A549 (cell line): ENCODE results near the gene TMEM42. TPM values are rescaled to one million over a fixed set of nuclear protein-coding genes. Genes with fewer than 3 reads are reported as not detected.

Experiments used
- ATAC-seq, 2 experiments: fragments of 200-7000 bp in 1 of 2; fragments of >200 bp in 1 of 2; cut with Nextera tagmentation in 1 of 2; cut with Tn5 transposase in 1 of 2; 3 replicates each; pipeline versions ENCODE4 v1.8.0 to v1.9.1; 2018 to 2020; ENCODE audit warnings: mild to moderate bottlenecking in 1 of 2, moderate library complexity in 1 of 2
- CTCF ChIA-PET: fragments of 300-600 bp; sonication (Branson Sonifier 250); formaldehyde crosslinking; extraction: SDS; loops from one replicate; lab custom pipeline; 2021; ENCODE audit warnings: antibody characterized with exemption, inconsistent platforms; lab: Yijun Ruan, JAX
- POLR2A ChIA-PET: fragments of 350-600 bp; formaldehyde crosslinking; extraction: SDS; loops from one replicate; lab custom pipeline; 2021; ENCODE audit warnings: antibody characterized with exemption, inconsistent platforms; lab: Yijun Ruan, JAX
- DNase-seq, 2 experiments: peaks; one replicate each; pipeline versions ENCODE4 v3.0.0 to v3.0.0-alpha.2; 2011 to 2016; ENCODE audit warnings: low read depth in 1 of 2, low spot score in 1 of 2
- FAIRE-seq: peaks from 2 replicates; lab custom pipeline; 2011; peaks lifted over from hg19 to GRCh38; lab: Jason Lieb, UNC
- H3K27ac ChIP-seq, 2 experiments: fragments of >200 bp; sonication (Bioruptor Twin); formaldehyde crosslinking; 3 replicates each; pipeline ENCODE4 v1.5.1; 2016 to 2017
- H3K4me1 ChIP-seq: fragments of >200 bp; sonication (Bioruptor Twin); formaldehyde crosslinking; 3 replicates; pipeline ENCODE4 v1.6.1; 2016
- H3K4me2 ChIP-seq: fragments of >200 bp; sonication (Bioruptor Twin); formaldehyde crosslinking; 3 replicates; pipeline ENCODE4 v1.6.1; 2016
- H3K4me3 ChIP-seq: fragments of >200 bp; sonication (Bioruptor Twin); formaldehyde crosslinking; 3 replicates; pipeline ENCODE4 v1.5.1; 2016
- H3K9me3 ChIP-seq: fragments of >200 bp; sonication (Bioruptor Twin); formaldehyde crosslinking; 3 replicates; pipeline ENCODE4 v1.6.1; 2016
- BHLHE40 ChIP-seq: IDR thresholded peaks from 2 replicates; pipeline ENCODE4 v1.6.1; 2012; ENCODE audit warnings: low read depth, low read length, inconsistent platforms
- CBX2 ChIP-seq: fragments of 200-600 bp; sonication (generic); IDR thresholded peaks from 2 replicates; pipeline ENCODE4 v1.6.1; 2016; ENCODE audit warnings: low read depth, mild to moderate bottlenecking, borderline replicate concordance
- CBX8 ChIP-seq: fragments of 200-600 bp; sonication (generic); IDR thresholded peaks from 2 replicates; pipeline ENCODE4 v1.6.1; 2016
- CEBPB ChIP-seq, 2 experiments: fragments of >200 bp in 1 of 2; sonication (Bioruptor Twin) in 1 of 2; formaldehyde crosslinking in 1 of 2; IDR thresholded peaks; 2 replicates each; pipeline ENCODE4 v1.6.1; 2012 to 2016
- CHD4 ChIP-seq: fragments of 200-600 bp; sonication (generic); IDR thresholded peaks from 2 replicates; pipeline ENCODE4 v1.6.1; 2016; ENCODE audit warnings: antibody characterized with exemption, mild to moderate bottlenecking, borderline replicate concordance
- CTCF ChIP-seq: fragments of >200 bp; sonication (Bioruptor Twin); formaldehyde crosslinking; IDR thresholded peaks from 3 replicates; pipeline ENCODE4 v1.5.1; 2016
- EHF ChIP-seq: fragments of 250-450 bp; sonication (Bioruptor Pico); IDR thresholded peaks from 2 replicates; pipeline ENCODE4 v1.5.0; 2020; ENCODE audit warnings: mild to moderate bottlenecking
- FOSL2 ChIP-seq, 2 experiments: fragments of 450-650 bp in 1 of 2; fragments of >200 bp in 1 of 2; sonication (Bioruptor Twin) in 1 of 2; formaldehyde crosslinking; IDR thresholded peaks; 2 replicates each; pipeline versions ENCODE4 v1.5.0 to v1.6.1; 2016 to 2020; ENCODE audit warnings: mild to moderate bottlenecking in 1 of 2, moderate library complexity in 1 of 2
- FOXS1 ChIP-seq: fragments of 250-450 bp; sonication (Bioruptor Pico); IDR thresholded peaks from 2 replicates; pipeline ENCODE4 v1.5.0; 2020; ENCODE audit warnings: mild to moderate bottlenecking, moderate library complexity
- GATA3 ChIP-seq: IDR thresholded peaks from 2 replicates; pipeline ENCODE4 v1.6.1; 2012; ENCODE audit warnings: borderline replicate concordance
- HES2 ChIP-seq: fragments of >200 bp; sonication (Bioruptor Twin); formaldehyde crosslinking; IDR thresholded peaks from 2 replicates; pipeline ENCODE4 v1.6.1; 2016
- HOXB13 ChIP-seq: fragments of 250-450 bp; sonication (Bioruptor Pico); IDR thresholded peaks from 2 replicates; pipeline ENCODE4 v1.5.0; 2020; ENCODE audit warnings: low read depth, mild to moderate bottlenecking, moderate library complexity
- JUNB ChIP-seq: fragments of >200 bp; sonication (Bioruptor Twin); formaldehyde crosslinking; IDR thresholded peaks from 2 replicates; pipeline ENCODE4 v1.6.1; 2016
- MAFK ChIP-seq: fragments of 450-650 bp; IDR thresholded peaks from 2 replicates; pipeline ENCODE4 v1.6.1; 2014; ENCODE audit not compliant: partially characterized antibody
- MAZ ChIP-seq: fragments of 150-350 bp; IDR thresholded peaks from 2 replicates; pipeline ENCODE4 v1.6.1; 2014; ENCODE audit warnings: antibody characterized with exemption, low read depth, low read length, borderline replicate concordance
- POLR2A ChIP-seq: IDR thresholded peaks from 2 replicates; pipeline ENCODE4 v1.6.1; 2012; ENCODE audit warnings: mild to moderate bottlenecking, low read length
- POLR2AphosphoS2 ChIP-seq: conservative IDR thresholded peaks from 2 replicates; pipeline ENCODE4 v1.6.1; 2012; ENCODE audit warnings: low read length, improper control_type of control experiment, inconsistent platforms
- RNF2 ChIP-seq: fragments of 200-600 bp; sonication (generic); IDR thresholded peaks from 2 replicates; pipeline ENCODE4 v1.6.1; 2016; ENCODE audit warnings: low read depth, mild to moderate bottlenecking, antibody characterized with exemption, moderate library complexity, borderline replicate concordance
- TP53 ChIP-seq: fragments of 250-450 bp; sonication (Bioruptor Pico); IDR thresholded peaks from 2 replicates; pipeline ENCODE4 v1.5.0; 2021; ENCODE audit warnings: mild to moderate bottlenecking, moderate library complexity
- ZFP36 ChIP-seq: fragments of 450-650 bp; IDR thresholded peaks from 2 replicates; pipeline ENCODE4 v1.6.1; 2014; ENCODE audit warnings: borderline replicate concordance; ENCODE audit not compliant: partially characterized antibody
- ZNF302 ChIP-seq: fragments of 250-450 bp; sonication (Bioruptor Pico); IDR thresholded peaks from 2 replicates; pipeline ENCODE4 v1.9.0; 2021; ENCODE audit warnings: inconsistent platforms, mild to moderate bottlenecking, moderate library complexity
- WGBS: methylation state at CpG from one replicate; pipeline ENCODE4 v1.1.6; 2017; ENCODE audit errors: missing lambda C conversion rate; 5-methylcytosine and 5-hydroxymethylcytosine counted together
- polyA plus RNA-seq, 4 experiments: library from polyadenylated mRNA; depleted of rRNA in 3 of 4; stranded (reverse); fragments of >200 nt; fragmentation: RNase III in 1 of 4; extraction: RNeasy Plus Mini Kit Qiagen cat#74134 plus additional on column Dnase treatment in 1 of 4; gene quantifications; 2 replicates in 3 of 4; 3 replicates in 1 of 4; pipeline ENCODE4 v1.2.3, GENCODE V29; 2011 to 2017
- TF ChIP-seq, protein P1 (sequence below): IDR thresholded peaks from 2 replicates; pipeline ENCODE4 v1.6.1; 2012
- TF ChIP-seq, protein P2 (sequence below): fragments of 450-650 bp; IDR thresholded peaks from 2 replicates; pipeline ENCODE4 v1.6.1; 2014; ENCODE audit warnings: antibody characterized with exemption

TMEM42 gene
- polyA plus RNA-seq, 2 of the 4 experiments (the other 2 are of a cell fraction): 10.0 to 18.0 TPM

GRCh38 chr3:44827196-44827595, 34.5 kb upstream of the TMEM42 start:
- no peak for ATAC-seq
- H3K9me3 ChIP-seq: no peaks in the 10 kb centered on the region
- TF ChIP-seq POLR2AphosphoS2 (no peak), JUNB (no peak), ZFP36 (no peak), FOXS1 (CRISPR knock-in tag) (no peak), CHD4 (no peak), RNF2 (no peak), CTCF (no peak), FOSL2 (IDR thresholded peaks at IDR 0.05) (no peak), FOSL2 (CRISPR knock-in tag; IDR thresholded peaks at IDR 0.05) (no peak), CBX8 (no peak)
- TF ChIP-seq, protein P1, sequence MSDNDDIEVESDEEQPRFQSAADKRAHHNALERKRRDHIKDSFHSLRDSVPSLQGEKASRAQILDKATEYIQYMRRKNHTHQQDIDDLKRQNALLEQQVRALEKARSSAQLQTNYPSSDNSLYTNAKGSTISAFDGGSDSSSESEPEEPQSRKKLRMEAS: no peak
- TF ChIP-seq, all 56 proteins: peak for 0
- FAIRE-seq (no peak), DNase-seq (no peak)
- Histone ChIP-seq H3K4me1 (no peaks in the 10 kb centered on the region), H3K27ac (no peak overlapping the region), H3K4me2 (no peak overlapping the region), H3K4me3 (no peak overlapping the region)
- POLR2A ChIA-PET: no interaction called here
- CTCF ChIA-PET: no interaction called here
- WGBS: 95% methylated on average over 3 of the region's 3 CpGs

GRCh38 chr3:44831232-44831631, 30.5 kb upstream of the TMEM42 start:
- no peak for FAIRE-seq

GRCh38 chr3:44832032-44832431, 29.7 kb upstream of the TMEM42 start:
- DNase-seq (no peak), FAIRE-seq (no peak), ATAC-seq (no peak)
- 89% methylated on average over 1 of the region's 1 CpG for WGBS
- no peaks in the 10 kb centered on the region for H3K9me3 ChIP-seq
- no peaks in the 10 kb centered on the region for H3K4me1 ChIP-seq
- TF ChIP-seq HES2 (no peak), EHF (CRISPR knock-in tag) (no peak), ZNF302 (CRISPR knock-in tag) (no peak), CBX2 (no peak), POLR2A (no peak), TP53 (no peak), GATA3 (no peak), BHLHE40 (no peak), CEBPB (IDR thresholded peaks at IDR 0.05) (no peak), MAZ (no peak), HOXB13 (CRISPR knock-in tag) (no peak), FOSL2 (IDR thresholded peaks at IDR 0.05) (no peak), FOSL2 (CRISPR knock-in tag; IDR thresholded peaks at IDR 0.05) (no peak)
- TF ChIP-seq, protein P2, sequence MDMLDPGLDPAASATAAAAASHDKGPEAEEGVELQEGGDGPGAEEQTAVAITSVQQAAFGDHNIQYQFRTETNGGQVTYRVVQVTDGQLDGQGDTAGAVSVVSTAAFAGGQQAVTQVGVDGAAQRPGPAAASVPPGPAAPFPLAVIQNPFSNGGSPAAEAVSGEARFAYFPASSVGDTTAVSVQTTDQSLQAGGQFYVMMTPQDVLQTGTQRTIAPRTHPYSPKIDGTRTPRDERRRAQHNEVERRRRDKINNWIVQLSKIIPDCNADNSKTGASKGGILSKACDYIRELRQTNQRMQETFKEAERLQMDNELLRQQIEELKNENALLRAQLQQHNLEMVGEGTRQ: no peak
- POLR2A ChIA-PET: no interaction called here
- H3K4me3 ChIP-seq: no peak overlapping the region
- no peak overlapping the region for H3K27ac ChIP-seq
- H3K4me2 ChIP-seq: no peak overlapping the region
- CTCF ChIA-PET: no interaction called here

More at GRCh38 chr3:44831232-44831631, 30.5 kb upstream of the TMEM42 start:
- ChIA-PET CTCF (no interaction called here), POLR2A (no interaction called here)
- H3K9me3 ChIP-seq: no peaks in the 10 kb centered on the region
- TF ChIP-seq MAFK: peak; percentile 53
- TF ChIP-seq CBX2: no peak
- H3K27ac ChIP-seq: no peak overlapping the region
- 93% methylated on average over 5 of the region's 5 CpGs for WGBS
- ATAC-seq (no peak), DNase-seq (no peak)
- no peak overlapping the region for H3K4me2 ChIP-seq
- H3K4me1 ChIP-seq: no peaks in the 10 kb centered on the region
- H3K4me3 ChIP-seq: no peak overlapping the region
